GM23338 (cell line): ENCODE data around the gene DNAJC10. TPM values are rescaled to one million over a fixed set of nuclear protein-coding genes. Genes with fewer than 3 reads are reported as not detected.

ENCODE experiments used
- ATAC-seq: fragments of 200-7000 bp; cut with Tn5 transposase; 3 replicates; pipeline ENCODE4 v1.9.1; 2020
- DNase-seq: peaks from one replicate; pipeline ENCODE4 v3.0.0-alpha.2; 2015; ENCODE audit warnings: low spot score
- H2AFZ ChIP-seq: fragments of 200-600 bp; sonication (generic); 2 replicates; pipeline ENCODE4 v1.8.0; 2016; ENCODE audit warnings: antibody characterized with exemption, mild to moderate bottlenecking, moderate library complexity
- H3F3A ChIP-seq: fragments of 200-600 bp; sonication (generic); replicated peaks from 2 replicates; pipeline ENCODE4 v1.8.0; 2017; ENCODE audit warnings: antibody characterized with exemption, mixed run types, low read depth
- H3K27ac ChIP-seq: fragments of 200-600 bp; sonication (generic); 2 replicates; pipeline ENCODE4 v1.6.1; 2016; ENCODE audit warnings: low read depth
- H3K27me3 ChIP-seq: fragments of 200-600 bp; sonication (generic); 2 replicates; pipeline ENCODE4 v1.8.0; 2016; ENCODE audit warnings: mild to moderate bottlenecking, mixed run types, moderate library complexity; ENCODE audit not compliant: insufficient read depth
- H3K36me3 ChIP-seq: fragments of 200-600 bp; sonication (generic); 2 replicates; pipeline ENCODE4 v1.8.0; 2016; ENCODE audit warnings: mild to moderate bottlenecking; ENCODE audit not compliant: insufficient read depth
- H3K4me1 ChIP-seq: fragments of 200-600 bp; sonication (generic); 2 replicates; pipeline ENCODE4 v1.8.0; 2016; ENCODE audit warnings: mild to moderate bottlenecking, moderate library complexity; ENCODE audit not compliant: insufficient read depth
- H3K4me2 ChIP-seq: fragments of 200-600 bp; sonication (generic); 2 replicates; pipeline ENCODE4 v1.7.1; 2017; ENCODE audit warnings: mixed run types
- H3K4me3 ChIP-seq: fragments of 200-600 bp; sonication (generic); 2 replicates; pipeline ENCODE4 v1.6.1; 2016; ENCODE audit warnings: mixed run types
- H3K79me2 ChIP-seq: fragments of 200-600 bp; sonication (generic); replicated peaks from 2 replicates; pipeline ENCODE4 v1.8.0; 2017; ENCODE audit warnings: mild to moderate bottlenecking; ENCODE audit not compliant: insufficient read depth
- H3K9me2 ChIP-seq: fragments of 200-600 bp; sonication (generic); 2 replicates; pipeline ENCODE4 v1.8.0; 2017; ENCODE audit not compliant: insufficient read depth
- H4K20me1 ChIP-seq: fragments of 200-600 bp; sonication (generic); replicated peaks from 2 replicates; pipeline ENCODE4 v1.8.0; 2017; ENCODE audit warnings: mild to moderate bottlenecking; ENCODE audit not compliant: insufficient read depth
- H3K27ac Mint-ChIP-seq: 2 replicates; pipeline ENCODE4 v1.8.0; 2020; ENCODE audit warnings: inconsistent platforms, mild to moderate bottlenecking, moderate library complexity, mixed read lengths
- H3K27me3 Mint-ChIP-seq: 3 replicates; pipeline ENCODE4 v1.8.0; 2022; ENCODE audit warnings: low read depth, mild to moderate bottlenecking, moderate library complexity, mixed read lengths, inconsistent platforms; ENCODE audit not compliant: insufficient read depth, poor library complexity
- H3K36me3 Mint-ChIP-seq: 3 replicates; pipeline ENCODE4 v1.8.0; 2021; ENCODE audit warnings: low read depth, mild to moderate bottlenecking, inconsistent platforms, moderate library complexity, mixed read lengths
- H3K4me1 Mint-ChIP-seq: 3 replicates; pipeline ENCODE4 v1.8.0; 2020; ENCODE audit warnings: mild to moderate bottlenecking, inconsistent platforms, mixed read lengths
- H3K4me3 Mint-ChIP-seq: 3 replicates; pipeline ENCODE4 v1.8.0; 2021; ENCODE audit warnings: moderate library complexity, mild to moderate bottlenecking, inconsistent platforms, mixed read lengths
- H3K9me3 Mint-ChIP-seq: 3 replicates; pipeline ENCODE4 v1.8.0; 2020; ENCODE audit warnings: moderate library complexity, mild to moderate bottlenecking, inconsistent platforms, mixed read lengths
- CREB1 ChIP-seq: fragments of 250-450 bp; sonication (Bioruptor Pico); IDR thresholded peaks from 2 replicates; pipeline ENCODE4 v1.5.0; 2020; ENCODE audit warnings: low read depth, mild to moderate bottlenecking, moderate library complexity
- ETS1 ChIP-seq: IDR thresholded peaks from 2 replicates; pipeline ENCODE4 v1.6.1; 2016; ENCODE audit warnings: antibody characterized with exemption
- EZH2 ChIP-seq: fragments of 200-600 bp; sonication (generic); IDR thresholded peaks from one replicate; pipeline ENCODE4 v1.8.0; 2017; ENCODE audit warnings: antibody characterized with exemption, mild to moderate bottlenecking, low read depth; ENCODE audit not compliant: unreplicated experiment
- JUNB ChIP-seq: IDR thresholded peaks from one replicate; pipeline ENCODE4 v1.6.1; 2016; ENCODE audit warnings: antibody characterized with exemption; ENCODE audit not compliant: unreplicated experiment
- NANOG ChIP-seq: IDR thresholded peaks from 2 replicates; pipeline ENCODE4 v1.6.1; 2016; ENCODE audit warnings: antibody characterized with exemption, borderline replicate concordance
- ZNF114 ChIP-seq: fragments of 250-450 bp; sonication (Bioruptor Pico); IDR thresholded peaks from 2 replicates; pipeline ENCODE4 v1.5.0; 2020; ENCODE audit warnings: mild to moderate bottlenecking, moderate library complexity
- ZNF331 ChIP-seq: fragments of 250-450 bp; sonication (Bioruptor Pico); IDR thresholded peaks from 2 replicates; pipeline ENCODE4 v1.5.0; 2020; ENCODE audit warnings: low read depth, mild to moderate bottlenecking, moderate library complexity
- ZNF462 ChIP-seq: fragments of 250-450 bp; sonication (Bioruptor Pico); IDR thresholded peaks from 2 replicates; pipeline ENCODE4 v1.5.0; 2020; ENCODE audit warnings: mild to moderate bottlenecking, moderate library complexity
- polyA plus RNA-seq: library from polyadenylated mRNA; unstranded; fragments of >200 nt; fragmentation: Nextera tagmentation; extraction: Ambion mirVana; gene quantifications from 2 replicates; pipeline ENCODE4 v1.2.1, GENCODE V29; 2016
- total RNA-seq: library from RNA; depleted of rRNA; stranded (reverse); fragments of >200 nt; shearing (Covaris generic); gene quantifications from 2 replicates; pipeline ENCODE4 v1.2.3, GENCODE V29; 2014

Gene DNAJC10
- total and polyA plus RNA-seq, 2 experiments from 2014 or later, result 41.9 to 83.1 TPM

- TF ChIP-seq ZNF462 (CRISPR knock-in tag) (no peak), ZNF114 (CRISPR knock-in tag) (no peak), JUNB (no peak), EZH2 (no peak), CREB1 (CRISPR knock-in tag) (no peak), NANOG (no peak)
Measured at GRCh38 chr2:182672466-182673165, 43.4 kb upstream of the DNAJC10 start (continued).

- Histone ChIP-seq H2AFZ (0 out of 2 replicates have a peak overlapping the region, but pooled peaks have one; percentile 0), H3K27ac (no peak overlapping the region), H3F3A (no peaks in the 10 kb centered on the region), H3K4me3 (no peak overlapping the region), H4K20me1 (no peaks in the 10 kb centered on the region), H3K4me2 (no peak overlapping the region), H3K4me1 (no peaks in the 10 kb centered on the region), H3K9me2 (no peaks in the 10 kb centered on the region; the same call in 1 of the 2 replicates), H3K27me3 (no peaks in the 10 kb centered on the region), H3K79me2 (no peaks in the 10 kb centered on the region), H3K36me3 (no peaks in the 10 kb centered on the region; the same call in 1 of the 2 replicates)
- H3K27me3 Mint-ChIP-seq, result no peaks in the 10 kb centered on the region
- no peaks in the 10 kb centered on the region for H3K4me1 Mint-ChIP-seq
- TF ChIP-seq ZNF331 (CRISPR knock-in tag) (no peak), ETS1 (no peak), EZH2 (no peak)
- H3K4me3 Mint-ChIP-seq, result no peak overlapping the region
- H3K27ac Mint-ChIP-seq, result no peak overlapping the region
- peaks cover 3% of the 10 kb centered on the region; the same call in 1 of the 3 replicates for H3K36me3 Mint-ChIP-seq
- no peak for DNase-seq
- no peak for ATAC-seq
- peaks cover 3% of the 10 kb centered on the region; the same call in 2 of the 3 replicates for H3K9me3 Mint-ChIP-seq
Measured at GRCh38 chr2:182680837-182681236, 35.2 kb upstream of the DNAJC10 start.
